IMR-90 (cell line): Measurements from ENCODE around the gene SPHK2. TPM values are rescaled to one million over a fixed set of nuclear protein-coding genes. Genes with fewer than 3 reads are reported as not detected.

Experiments
- ATAC-seq: fragments of 200-7000 bp; cut with Tn5 transposase; 2 replicates; pipeline ENCODE4 v1.9.1; 2020; ENCODE audit warnings: low read depth, mild to moderate bottlenecking, moderate library complexity
- BruUV-seq: library from RNA; stranded (reverse); fragments of 400-500 nt; replicated peaks from 2 replicates; lab custom pipeline; 2021; lab: Mats Ljungman, UMichigan
- CTCF ChIA-PET: fragments of 300-600 bp; formaldehyde crosslinking; extraction: SDS; loops from one replicate; lab custom pipeline; 2021; ENCODE audit warnings: antibody characterized with exemption; lab: Yijun Ruan, JAX
- POLR2A ChIA-PET: fragments of 300-600 bp; sonication (Branson Sonifier 250); formaldehyde crosslinking; loops from one replicate; lab custom pipeline; 2022; ENCODE audit warnings: antibody characterized with exemption; ENCODE audit not compliant: unreplicated experiment; lab: Charles Lee
- DNase-seq: peaks from one replicate; pipeline ENCODE4 v3.0.0; 2013
- H2AFZ ChIP-seq: replicated peaks from 2 replicates; pipeline ENCODE3; 2013; ENCODE audit warnings: low read length, mild to moderate bottlenecking; ENCODE audit not compliant: poor library complexity
- H2AK5ac ChIP-seq: 2 replicates; pipeline ENCODE4 v1.6.1; 2013; ENCODE audit warnings: low read depth, low read length, inconsistent platforms
- H2AK9ac ChIP-seq: replicated peaks from 2 replicates; pipeline ENCODE3; 2013; ENCODE audit warnings: mild to moderate bottlenecking, low read depth, low read length, moderate library complexity; ENCODE audit not compliant: poor library complexity
- H2BK120ac ChIP-seq: 2 replicates; pipeline ENCODE4 v1.6.1; 2013; ENCODE audit warnings: low read depth, low read length, inconsistent platforms
- H2BK15ac ChIP-seq: 3 replicates; pipeline ENCODE4 v1.6.1; 2013; ENCODE audit warnings: low read depth, low read length, inconsistent platforms
- H2BK20ac ChIP-seq: 2 replicates; pipeline ENCODE4 v1.6.1; 2013; ENCODE audit warnings: low read depth, mild to moderate bottlenecking, inconsistent platforms, low read length, moderate library complexity
- H2BK5ac ChIP-seq: 2 replicates; pipeline ENCODE4 v1.6.1; 2013; ENCODE audit warnings: mild to moderate bottlenecking, low read depth, low read length, inconsistent platforms; ENCODE audit not compliant: poor library complexity, severe bottlenecking
- H3K14ac ChIP-seq: replicated peaks from 2 replicates; pipeline ENCODE4 v1.6.1; 2013; ENCODE audit warnings: low read depth, low read length, inconsistent platforms
- H3K18ac ChIP-seq: 2 replicates; pipeline ENCODE4 v1.6.1; 2013; ENCODE audit warnings: low read depth, low read length, control low read depth
- H3K23ac ChIP-seq: 2 replicates; pipeline ENCODE4 v1.6.1; 2013; ENCODE audit warnings: low read depth, low read length, inconsistent platforms
- H3K27ac ChIP-seq: 2 replicates; pipeline ENCODE4 v1.5.1; 2013; ENCODE audit warnings: mild to moderate bottlenecking, control low read depth, low read length; ENCODE audit not compliant: insufficient read depth
- H3K27me3 ChIP-seq: 2 replicates; pipeline ENCODE4 v1.6.1; 2013; ENCODE audit warnings: low read length; ENCODE audit not compliant: control insufficient read depth, insufficient read depth
- H3K36me3 ChIP-seq: 2 replicates; pipeline ENCODE4 v1.6.1; 2013; ENCODE audit warnings: low read length, mixed read lengths; ENCODE audit not compliant: control insufficient read depth, insufficient read depth
- H3K4ac ChIP-seq: 2 replicates; pipeline ENCODE4 v1.6.1; 2013; ENCODE audit warnings: low read depth, low read length, inconsistent platforms
- H3K4me1 ChIP-seq: 2 replicates; pipeline ENCODE4 v1.6.1; 2013; ENCODE audit warnings: low read length, mixed read lengths; ENCODE audit not compliant: control insufficient read depth, insufficient read depth
- H3K4me2 ChIP-seq: 2 replicates; pipeline ENCODE4 v1.6.1; 2013; ENCODE audit warnings: low read depth, mild to moderate bottlenecking, control low read depth, low read length, moderate library complexity
- H3K4me3 ChIP-seq: 2 replicates; pipeline ENCODE4 v1.5.1; 2013; ENCODE audit warnings: low read depth, mild to moderate bottlenecking, control low read depth, low read length, moderate library complexity; ENCODE audit not compliant: insufficient read depth
- H3K56ac ChIP-seq: 2 replicates; pipeline ENCODE4 v1.6.1; 2013; ENCODE audit warnings: low read length, inconsistent platforms; ENCODE audit not compliant: insufficient read depth; ENCODE audit errors: extremely low read depth
- H3K79me1 ChIP-seq, 2 experiments: 2 replicates each; pipeline ENCODE4 v1.6.1; 2013; ENCODE audit warnings: low read length in 2 of 2, inconsistent platforms in 1 of 2, low read depth in 1 of 2
- H3K9ac ChIP-seq: 2 replicates; pipeline ENCODE4 v1.6.1; 2013; ENCODE audit warnings: low read depth, low read length, control low read depth
- H3K9me1 ChIP-seq: 2 replicates; pipeline ENCODE4 v1.6.1; 2013; ENCODE audit warnings: low read length, inconsistent platforms; ENCODE audit not compliant: insufficient read depth
- H3K9me3 ChIP-seq: 2 replicates; pipeline ENCODE4 v1.6.1; 2013; ENCODE audit warnings: low read length; ENCODE audit not compliant: control insufficient read depth, insufficient read depth
- H4K20me1 ChIP-seq: 2 replicates; pipeline ENCODE4 v1.6.1; 2013; ENCODE audit warnings: low read length, inconsistent platforms; ENCODE audit not compliant: insufficient read depth
- H4K5ac ChIP-seq: 2 replicates; pipeline ENCODE4 v1.6.1; 2013; ENCODE audit warnings: mild to moderate bottlenecking, low read depth, low read length, control low read depth
- H4K8ac ChIP-seq, 2 experiments: 2 replicates each; pipeline ENCODE4 v1.6.1; 2013; ENCODE audit warnings: low read depth in 2 of 2, low read length in 2 of 2, control low read depth in 1 of 2, inconsistent platforms in 1 of 2
- H4K91ac ChIP-seq: 2 replicates; pipeline ENCODE4 v1.6.1; 2013; ENCODE audit warnings: low read depth, low read length, inconsistent platforms; ENCODE audit not compliant: insufficient read depth
- BHLHE40 ChIP-seq: fragments of 150-350 bp; IDR thresholded peaks from 2 replicates; pipeline ENCODE4 v1.6.1; 2016; ENCODE audit warnings: mild to moderate bottlenecking, low read depth, low read length
- CEBPB ChIP-seq: IDR thresholded peaks from 2 replicates; pipeline ENCODE4 v1.6.1; 2012; ENCODE audit warnings: low read depth, low read length, improper control_type of control experiment
- CHD1 ChIP-seq: IDR thresholded peaks from 2 replicates; pipeline ENCODE4 v1.6.1; 2012; ENCODE audit warnings: low read depth, low read length, improper control_type of control experiment
- CTCF ChIP-seq: conservative IDR thresholded peaks from 2 replicates; pipeline ENCODE4 v1.5.1; 2012; ENCODE audit warnings: mild to moderate bottlenecking, low read depth, low read length, improper control_type of control experiment
- MAFK ChIP-seq: IDR thresholded peaks from 2 replicates; pipeline ENCODE4 v1.6.1; 2012; ENCODE audit warnings: low read depth, low read length, improper control_type of control experiment
- MAZ ChIP-seq: IDR thresholded peaks from 2 replicates; pipeline ENCODE4 v1.6.1; 2012; ENCODE audit warnings: low read depth, mild to moderate bottlenecking, low read length, improper control_type of control experiment, moderate library complexity, borderline replicate concordance
- MXI1 ChIP-seq: IDR thresholded peaks from 2 replicates; pipeline ENCODE4 v1.6.1; 2012; ENCODE audit warnings: low read depth, mild to moderate bottlenecking, low read length, moderate library complexity, borderline replicate concordance
- POLR2A ChIP-seq: IDR thresholded peaks from 2 replicates; pipeline ENCODE4 v1.6.1; 2012; ENCODE audit warnings: mild to moderate bottlenecking, low read depth, low read length
- RAD21 ChIP-seq: IDR thresholded peaks from 2 replicates; pipeline ENCODE4 v1.6.1; 2012; ENCODE audit warnings: low read length, improper control_type of control experiment
- RCOR1 ChIP-seq: IDR thresholded peaks from 2 replicates; pipeline ENCODE4 v1.6.1; 2012; ENCODE audit warnings: mild to moderate bottlenecking, low read length, improper control_type of control experiment; ENCODE audit not compliant: insufficient replicate concordance
- RFX5 ChIP-seq: IDR thresholded peaks from 2 replicates; pipeline ENCODE4 v1.8.0; 2012; ENCODE audit warnings: low read depth, mild to moderate bottlenecking, low read length, moderate library complexity
- SMC3 ChIP-seq: fragments of 150-350 bp; IDR thresholded peaks from 2 replicates; pipeline ENCODE4 v1.6.1; 2016; ENCODE audit warnings: low read depth, mild to moderate bottlenecking, antibody characterized with exemption, low read length, moderate library complexity
- WGBS, 2 experiments: methylation state at CpG; one replicate each; pipeline versions ENCODE4 v1.1.5 to v1.1.7; 2013; ENCODE audit warnings: missing lambda C conversion rate in 2 of 2; ENCODE audit not compliant: insufficient read length in 1 of 2; ENCODE audit errors: extremely low coverage in 2 of 2; 5-methylcytosine and 5-hydroxymethylcytosine counted together
- dilution Hi-C: fragments of 300-500 bp; cut with HindIII; formaldehyde crosslinking; loops from one replicate; pipeline ENCODE4 v1.14.3; 2018; ENCODE audit warnings: low sequenced_read_pairs; ENCODE audit not compliant: unreplicated experiment
- in situ Hi-C: fragments of 300-500 bp; cut with MboI; formaldehyde crosslinking; loops from 3 replicates; pipeline ENCODE4 v1.14.3; 2019; ENCODE audit warnings: low sequenced_read_pairs, inconsistent platforms, mixed read lengths
- intact Hi-C: fragments of 100-400 bp; cut with micrococcal nuclease; formaldehyde crosslinking; loops from 2 replicates; pipeline ENCODE4 v1.10.0; 2022
- polyA plus RNA-seq, 3 experiments: library from polyadenylated mRNA; depleted of rRNA; stranded (reverse); fragments of >200 nt; gene quantifications; 2 replicates each; pipeline ENCODE4 v1.2.3, GENCODE V29; 2012; ENCODE audit warnings: low replicate concordance in 1 of 3
- total RNA-seq: library from RNA; depleted of rRNA; stranded (reverse); fragments of >200 nt; gene quantifications from 2 replicates; pipeline ENCODE4 v1.2.3, GENCODE V29; 2012

Gene SPHK2
- total and polyA plus RNA-seq, 2 of the 4 experiments (the other 2 are of a cell fraction) = 1.6 to 9.9 TPM

GRCh38 chr19:48676487-48676886 is 57.2 kb downstream of the SPHK2 start (continued):
- no peak for TF ChIP-seq CTCF
- no peak for TF ChIP-seq MXI1
- TF ChIP-seq POLR2A = no peak
- no peak for TF ChIP-seq RAD21
- TF ChIP-seq CEBPB = no peak

GRCh38 chr19:48676887-48677286 is 57.6 kb downstream of the SPHK2 start:
- intact Hi-C loops = loop anchor here (5.0 kb wide), 1 partner anchor 105 kb away; no protein-coding TSS in a partner anchor
- H2BK120ac ChIP-seq = no peak overlapping the region
- H3K36me3 ChIP-seq = no peaks in the 10 kb centered on the region
- no peak overlapping the region for H4K8ac ChIP-seq
- H3K27me3 ChIP-seq = peaks cover 9% of the 10 kb centered on the region; the same call in 1 of the 2 replicates
- BruUV-seq = no TSS peak
- 86% methylated on average over 12 of the region's 13 CpGs; no CpG with 5 or more reads in 1 of the 2 experiments for WGBS, 2 experiments
- no peak overlapping the region for H3K4me2 ChIP-seq
- dilution Hi-C loops = no loop called here
- no peak overlapping the region for H4K91ac ChIP-seq
- no peak overlapping the region for H2BK15ac ChIP-seq
- ChIA-PET POLR2A (no interaction called here), CTCF (no interaction called here)
- peaks cover 3% of the 10 kb centered on the region; the same call in 1 of the 2 replicates for H3K4me1 ChIP-seq
- H3K9me1 ChIP-seq = peaks cover 7% of the 10 kb centered on the region
- no peak overlapping the region for H2BK20ac ChIP-seq
- H3K27ac ChIP-seq = no peak overlapping the region
- H2BK5ac ChIP-seq = no peak overlapping the region
- H3K14ac ChIP-seq = no peak overlapping the region
- no peak overlapping the region for H3K4ac ChIP-seq
- no peak overlapping the region for H3K9ac ChIP-seq
- no peak overlapping the region for H2AK5ac ChIP-seq
- in situ Hi-C loops = no loop called here
- H3K9me3 ChIP-seq = no peaks in the 10 kb centered on the region
- no peak for ATAC-seq
- H4K20me1 ChIP-seq = peaks cover 6% of the 10 kb centered on the region; the same call in 1 of the 2 replicates
- DNase-seq = no peak
- no peak overlapping the region for H2AK9ac ChIP-seq
- TF ChIP-seq SMC3 = no peak
- no peak for TF ChIP-seq CEBPB
- TF ChIP-seq MXI1 = no peak
- no peak for TF ChIP-seq RFX5
- no peak for TF ChIP-seq RCOR1
- TF ChIP-seq BHLHE40 = no peak
- no peak for TF ChIP-seq CTCF
- TF ChIP-seq POLR2A = no peak
- TF ChIP-seq CHD1 = no peak
- TF ChIP-seq MAZ = no peak
- no peak for TF ChIP-seq RAD21
- no peak for TF ChIP-seq MAFK
- no peak overlapping the region for H3K23ac ChIP-seq
- H3K18ac ChIP-seq = no peak overlapping the region
- H4K5ac ChIP-seq = no peak overlapping the region
- no peak overlapping the region for H3K56ac ChIP-seq
- no peaks in the 10 kb centered on the region for H3K79me1 ChIP-seq
- no peak overlapping the region for H3K4me3 ChIP-seq
- H2AFZ ChIP-seq = no peak overlapping the region
